ENCODE results near the gene ST3GAL5. TPM values are rescaled to one million over a fixed set of nuclear protein-coding genes. Genes with fewer than 3 reads are reported as not detected.

ST3GAL5 gene
- total RNA-seq, 1 experiment from 2014 or later, result 5.9 TPM

GRCh38 chr2:85852937-85853498 lies 35.8 kb downstream of the ST3GAL5 start:
- DNase-seq, result no peak
- intact Hi-C loops (cut with micrococcal nuclease; ENCODE audit: unreplicated experiment), result no loop called here
- ChIA-PET POLR2A (ENCODE audit: unreplicated experiment) (no interaction called here), CTCF (no interaction called here)
- Histone ChIP-seq H3K4me3 (no peak overlapping the region), H3K36me3 (ENCODE audit: low read depth) (no peaks in the 10 kb centered on the region; the same call in 1 of the 2 replicates), H3K27me3 (ENCODE audit: insufficient read depth, low read depth) (no peaks in the 10 kb centered on the region), H3K9me2 (ENCODE audit: insufficient read depth) (no peaks in the 10 kb centered on the region), H3K27ac (no peak overlapping the region), H3K4me2 (no peak overlapping the region), H3K9me3 (ENCODE audit: insufficient read depth, low read depth) (no peaks in the 10 kb centered on the region), H3F3A (ENCODE audit: insufficient read depth, low read depth) (no peaks in the 10 kb centered on the region), H3K79me2 (ENCODE audit: low read depth) (no peaks in the 10 kb centered on the region), H3K4me1 (replicated peaks; ENCODE audit: insufficient read depth) (no peaks in the 10 kb centered on the region), H4K20me1 (ENCODE audit: insufficient read depth) (no peaks in the 10 kb centered on the region), H2AFZ (no peak overlapping the region)
- TF ChIP-seq, protein P1, sequence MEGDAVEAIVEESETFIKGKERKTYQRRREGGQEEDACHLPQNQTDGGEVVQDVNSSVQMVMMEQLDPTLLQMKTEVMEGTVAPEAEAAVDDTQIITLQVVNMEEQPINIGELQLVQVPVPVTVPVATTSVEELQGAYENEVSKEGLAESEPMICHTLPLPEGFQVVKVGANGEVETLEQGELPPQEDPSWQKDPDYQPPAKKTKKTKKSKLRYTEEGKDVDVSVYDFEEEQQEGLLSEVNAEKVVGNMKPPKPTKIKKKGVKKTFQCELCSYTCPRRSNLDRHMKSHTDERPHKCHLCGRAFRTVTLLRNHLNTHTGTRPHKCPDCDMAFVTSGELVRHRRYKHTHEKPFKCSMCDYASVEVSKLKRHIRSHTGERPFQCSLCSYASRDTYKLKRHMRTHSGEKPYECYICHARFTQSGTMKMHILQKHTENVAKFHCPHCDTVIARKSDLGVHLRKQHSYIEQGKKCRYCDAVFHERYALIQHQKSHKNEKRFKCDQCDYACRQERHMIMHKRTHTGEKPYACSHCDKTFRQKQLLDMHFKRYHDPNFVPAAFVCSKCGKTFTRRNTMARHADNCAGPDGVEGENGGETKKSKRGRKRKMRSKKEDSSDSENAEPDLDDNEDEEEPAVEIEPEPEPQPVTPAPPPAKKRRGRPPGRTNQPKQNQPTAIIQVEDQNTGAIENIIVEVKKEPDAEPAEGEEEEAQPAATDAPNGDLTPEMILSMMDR (conservative IDR thresholded peaks at IDR 0.05), result no peak
- TF ChIP-seq EZH2 (IDR thresholded peaks at IDR 0.05; ENCODE audit: low read depth), result no peak
- BruUV-seq (replicated peaks), result no TSS peak

DNA sequence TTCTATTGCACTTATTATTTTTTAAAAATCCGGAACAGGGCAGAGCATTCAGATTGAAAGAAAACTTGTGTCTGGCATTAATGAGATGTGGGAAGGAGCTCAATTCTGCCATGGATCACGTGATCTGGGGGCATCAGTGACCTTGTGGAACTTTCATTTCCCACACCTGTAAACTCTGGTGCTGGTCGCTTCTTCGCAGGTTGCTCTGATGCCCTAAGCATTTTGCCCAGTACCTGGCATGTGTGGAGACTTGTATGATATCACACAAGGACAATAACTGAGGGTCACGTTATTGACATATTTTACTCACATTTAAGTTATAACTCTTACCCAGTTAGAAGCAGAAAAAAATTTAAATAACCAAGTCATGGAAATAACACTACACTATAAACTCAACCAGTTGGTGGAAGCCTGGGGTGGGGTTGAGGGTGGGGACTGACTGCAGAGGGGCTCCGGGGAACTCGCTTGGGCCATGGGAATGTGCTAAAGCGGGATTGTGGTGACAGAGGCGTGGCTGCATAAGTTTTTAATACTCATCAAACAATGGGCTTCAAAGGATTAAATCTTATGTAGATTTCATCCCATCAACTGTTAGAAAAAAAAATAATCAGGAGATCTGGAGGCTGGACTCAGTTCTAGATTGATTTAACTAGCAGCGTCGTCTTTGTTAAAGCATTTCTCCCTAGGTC lies 36.5 kb downstream of the ST3GAL5 start:
- H2AFZ ChIP-seq, result no peak overlapping the region
- H3K9me3 ChIP-seq (ENCODE audit: insufficient read depth, low read depth), result no peaks in the 10 kb centered on the region
- H3K4me1 ChIP-seq (replicated peaks; ENCODE audit: insufficient read depth), result no peaks in the 10 kb centered on the region
- CTCF ChIA-PET, result no interaction called here
- DNase-seq, result no peak
- H3K9me2 ChIP-seq (ENCODE audit: insufficient read depth), result no peaks in the 10 kb centered on the region
- BruUV-seq (replicated peaks), result no TSS peak
- TF ChIP-seq EZH2 (IDR thresholded peaks at IDR 0.05; ENCODE audit: low read depth), result no peak
- TF ChIP-seq, protein P1 (conservative IDR thresholded peaks at IDR 0.05), result no peak
- H3K36me3 ChIP-seq (ENCODE audit: low read depth), result no peaks in the 10 kb centered on the region; the same call in 1 of the 2 replicates
- no peak overlapping the region for H3K4me2 ChIP-seq
- POLR2A ChIA-PET (ENCODE audit: unreplicated experiment), result no interaction called here
- H3K27ac ChIP-seq, result no peak overlapping the region
- no peak overlapping the region for H3K4me3 ChIP-seq
- no peaks in the 10 kb centered on the region for H4K20me1 ChIP-seq (ENCODE audit: insufficient read depth)
- H3F3A ChIP-seq (ENCODE audit: insufficient read depth, low read depth), result no peaks in the 10 kb centered on the region
- intact Hi-C loops (cut with micrococcal nuclease; ENCODE audit: unreplicated experiment), result no loop called here
- H3K79me2 ChIP-seq (ENCODE audit: low read depth), result no peaks in the 10 kb centered on the region
- no peaks in the 10 kb centered on the region for H3K27me3 ChIP-seq (ENCODE audit: insufficient read depth, low read depth)

GRCh38 chr2:85851253-85852151 lies 37.3 kb downstream of the ST3GAL5 start:
- Histone ChIP-seq H3K4me2 (no peak overlapping the region), H3K27ac (no peak overlapping the region)

More at GRCh38 chr2:85851253-85852151, 37.3 kb downstream of the ST3GAL5 start:
- Histone ChIP-seq H3K36me3 (ENCODE audit: low read depth) (no peaks in the 10 kb centered on the region; the same call in none of the 2 replicates), H3K4me1 (replicated peaks; ENCODE audit: insufficient read depth) (no peaks in the 10 kb centered on the region), H4K20me1 (ENCODE audit: insufficient read depth) (no peaks in the 10 kb centered on the region), H2AFZ (no peak overlapping the region), H3K79me2 (ENCODE audit: low read depth) (no peaks in the 10 kb centered on the region), H3K9me3 (ENCODE audit: insufficient read depth, low read depth) (no peaks in the 10 kb centered on the region), H3K9me2 (ENCODE audit: insufficient read depth) (no peaks in the 10 kb centered on the region), H3F3A (ENCODE audit: insufficient read depth, low read depth) (no peaks in the 10 kb centered on the region), H3K27me3 (ENCODE audit: insufficient read depth, low read depth) (no peaks in the 10 kb centered on the region), H3K4me3 (no peak overlapping the region)
- no TSS peak for BruUV-seq (replicated peaks)
- POLR2A ChIA-PET (ENCODE audit: unreplicated experiment), result no interaction called here
- DNase-seq, result no peak
- intact Hi-C loops (cut with micrococcal nuclease; ENCODE audit: unreplicated experiment), result no loop called here
- TF ChIP-seq EZH2 (IDR thresholded peaks at IDR 0.05; ENCODE audit: low read depth), result no peak
- TF ChIP-seq, protein P1 (conservative IDR thresholded peaks at IDR 0.05), result no peak
- CTCF ChIA-PET, result no interaction called here
